DND-41 (cell line): ENCODE data around the gene XCL1.

Source experiments
- ATAC-seq: fragments of 200-7000 bp; cut with Tn5 transposase; 3 replicates; pipeline ENCODE4 v1.9.1; 2021; ENCODE audit warnings: low read depth; ENCODE audit not compliant: insufficient read depth
- DNase-seq: peaks from one replicate; pipeline ENCODE4 v3.0.0-alpha.2; 2020
- H2AFZ ChIP-seq: 2 replicates; pipeline ENCODE4 v1.6.0; 2012; ENCODE audit warnings: low read depth, low read length
- H3K27ac ChIP-seq: 2 replicates; pipeline ENCODE4 v1.5.1; 2012; ENCODE audit warnings: low read length, inconsistent platforms
- H3K27me3 ChIP-seq: fragments of 200-600 bp; sonication (generic); 2 replicates; pipeline ENCODE4 v1.6.0; 2012; ENCODE audit warnings: low read length, mild to moderate bottlenecking, inconsistent platforms; ENCODE audit not compliant: insufficient read depth, poor library complexity
- H3K36me3 ChIP-seq: 2 replicates; pipeline ENCODE4 v1.5.1; 2012; ENCODE audit warnings: low read length, inconsistent platforms; ENCODE audit not compliant: insufficient read depth
- H3K4me1 ChIP-seq: 2 replicates; pipeline ENCODE4 v1.5.1; 2012; ENCODE audit warnings: mild to moderate bottlenecking, low read length; ENCODE audit not compliant: insufficient read depth
- H3K4me2 ChIP-seq: 2 replicates; pipeline ENCODE4 v1.6.0; 2012; ENCODE audit warnings: mild to moderate bottlenecking, moderate library complexity, low read length, inconsistent platforms; ENCODE audit not compliant: insufficient read depth
- H3K4me3 ChIP-seq, 2 experiments: fragments of 200-600 bp in 1 of 2; shearing (Covaris generic) in 1 of 2; 2 replicates each; pipeline ENCODE4 v1.5.1; 2012 to 2016; ENCODE audit warnings: inconsistent platforms in 2 of 2, low read length in 2 of 2, mild to moderate bottlenecking in 2 of 2, low read depth in 1 of 2, moderate library complexity in 1 of 2
- H3K79me2 ChIP-seq: 2 replicates; pipeline ENCODE4 v1.6.0; 2012; ENCODE audit warnings: low read length, inconsistent platforms; ENCODE audit not compliant: insufficient read depth
- H3K9ac ChIP-seq: 2 replicates; pipeline ENCODE4 v1.6.0; 2012; ENCODE audit warnings: low read depth, mild to moderate bottlenecking, inconsistent platforms, low read length, moderate library complexity
- H3K9me3 ChIP-seq: 2 replicates; pipeline ENCODE4 v1.5.1; 2012; ENCODE audit warnings: low read length, moderate library complexity, mild to moderate bottlenecking, inconsistent platforms; ENCODE audit not compliant: insufficient read depth, severe bottlenecking
- H4K20me1 ChIP-seq: 2 replicates; pipeline ENCODE4 v1.6.0; 2012; ENCODE audit warnings: low read length; ENCODE audit not compliant: insufficient read depth
- CTCF ChIP-seq: IDR thresholded peaks from 2 replicates; pipeline ENCODE4 v1.5.1; 2012; ENCODE audit warnings: borderline replicate concordance, low read length, moderate library complexity, mild to moderate bottlenecking; ENCODE audit not compliant: poor library complexity, severe bottlenecking; ENCODE audit errors: extremely low read depth
- EZH2 ChIP-seq: IDR thresholded peaks from 3 replicates; pipeline ENCODE4 v1.6.1; 2012; ENCODE audit warnings: borderline replicate concordance, low read depth, mild to moderate bottlenecking, moderate library complexity, low read length, inconsistent platforms; ENCODE audit not compliant: severe bottlenecking

Gene XCL1

DNA sequence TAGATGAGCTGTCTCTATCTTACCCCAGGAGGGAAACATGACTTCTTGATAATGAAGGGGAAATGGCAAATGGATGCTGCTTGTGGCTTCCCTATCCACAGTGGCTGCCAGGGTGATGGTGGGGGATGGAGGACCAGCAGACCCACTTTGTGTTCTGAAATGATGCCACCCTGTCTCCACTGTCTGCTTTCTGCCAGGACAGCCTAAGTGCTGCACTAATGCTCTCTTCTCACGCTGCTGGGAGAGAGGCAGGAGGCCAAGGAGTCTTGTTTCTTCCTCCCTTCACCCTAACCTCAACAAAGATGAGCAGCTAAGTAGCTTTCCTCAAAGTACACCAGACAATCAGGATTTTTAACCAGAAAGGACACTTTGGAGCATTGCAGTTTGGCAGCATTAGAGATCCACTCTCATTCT is 36.6 kb downstream of the XCL1 start:
- no peak for ATAC-seq
- H3K27me3 ChIP-seq = no peaks in the 10 kb centered on the region
- no peak for TF ChIP-seq EZH2
- TF ChIP-seq CTCF = no peak
- no peak overlapping the region for H3K9ac ChIP-seq
- H3K27ac ChIP-seq = no peak overlapping the region
- no peak for DNase-seq
- H3K4me3 ChIP-seq = no peak overlapping the region
- H3K36me3 ChIP-seq = no peaks in the 10 kb centered on the region
- H3K79me2 ChIP-seq = no peaks in the 10 kb centered on the region
- H2AFZ ChIP-seq = no peak overlapping the region
- no peaks in the 10 kb centered on the region for H4K20me1 ChIP-seq
- H3K4me2 ChIP-seq = no peak overlapping the region
- no peaks in the 10 kb centered on the region for H3K4me1 ChIP-seq
- H3K9me3 ChIP-seq = no peaks in the 10 kb centered on the region

DNA sequence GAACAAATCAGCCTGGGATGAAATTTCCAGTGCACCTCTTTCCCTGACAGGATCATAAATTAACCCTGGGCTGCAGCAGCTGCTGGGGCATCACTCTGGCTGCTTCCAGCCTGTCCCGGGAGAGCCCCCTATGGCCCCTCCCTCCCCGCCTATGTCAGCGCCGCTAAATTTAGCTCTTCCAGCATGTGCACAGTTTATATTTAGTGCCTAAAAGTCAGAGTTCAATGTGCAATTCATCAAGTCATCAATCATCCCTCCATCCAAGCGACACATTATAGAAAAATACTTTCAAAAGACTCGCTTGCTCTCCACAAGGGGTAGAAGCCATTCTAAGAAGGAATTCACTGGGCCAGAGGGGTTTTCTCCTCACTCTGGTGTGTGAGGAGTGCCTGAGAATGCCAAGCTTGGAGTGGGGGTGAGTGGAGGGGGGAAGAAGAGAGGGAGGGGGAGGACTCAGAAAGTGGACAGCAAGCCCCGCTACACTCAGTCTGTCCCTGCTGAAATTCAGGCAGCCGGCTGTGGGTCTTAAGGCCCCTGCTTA is 37.4 kb downstream of the XCL1 start:
- no peaks in the 10 kb centered on the region for H3K79me2 ChIP-seq
- no peaks in the 10 kb centered on the region for H3K9me3 ChIP-seq
- no peak overlapping the region for H2AFZ ChIP-seq
- H3K27me3 ChIP-seq = no peaks in the 10 kb centered on the region
- H3K36me3 ChIP-seq = no peaks in the 10 kb centered on the region
- H3K9ac ChIP-seq = no peak overlapping the region
- no peak for TF ChIP-seq EZH2
- no peak for TF ChIP-seq CTCF
- DNase-seq (no peak), ATAC-seq (no peak)
- H3K4me3 ChIP-seq = no peak overlapping the region
- H4K20me1 ChIP-seq = no peaks in the 10 kb centered on the region
- no peak overlapping the region for H3K4me2 ChIP-seq
- no peak overlapping the region for H3K27ac ChIP-seq
- no peaks in the 10 kb centered on the region for H3K4me1 ChIP-seq

GRCh38 chr1:168614235-168614634 is 37.8 kb downstream of the XCL1 start:
- ATAC-seq (no peak), DNase-seq (no peak)
- H3K9ac ChIP-seq = no peak overlapping the region
- H3K4me3 ChIP-seq = no peak overlapping the region
- no peak overlapping the region for H3K4me2 ChIP-seq
- TF ChIP-seq CTCF (no peak), EZH2 (no peak)
- H3K27me3 ChIP-seq = no peaks in the 10 kb centered on the region
- no peak overlapping the region for H2AFZ ChIP-seq
- no peaks in the 10 kb centered on the region for H3K79me2 ChIP-seq
- no peaks in the 10 kb centered on the region for H3K9me3 ChIP-seq
- H3K36me3 ChIP-seq = no peaks in the 10 kb centered on the region
- no peaks in the 10 kb centered on the region for H4K20me1 ChIP-seq
- H3K4me1 ChIP-seq = no peaks in the 10 kb centered on the region
- no peak overlapping the region for H3K27ac ChIP-seq

DNA sequence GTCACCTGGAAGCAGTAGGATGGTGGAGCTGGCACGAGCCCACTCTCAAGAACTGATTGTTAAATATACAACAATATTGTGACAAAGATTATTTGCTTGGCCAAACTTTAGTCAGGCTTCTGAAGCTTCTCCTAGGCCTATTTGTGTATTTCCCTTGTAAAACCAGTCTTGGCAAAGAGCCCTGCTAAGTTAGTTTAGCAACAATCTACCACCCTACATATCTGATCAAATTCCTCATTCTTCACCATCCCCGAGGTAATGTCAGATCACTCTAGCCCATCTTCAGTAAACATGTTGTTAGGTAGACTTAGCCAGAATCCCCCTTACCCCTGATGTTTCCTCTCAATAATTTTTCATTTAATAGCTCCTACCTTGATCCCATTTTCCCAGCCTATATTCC is 39.6 kb downstream of the XCL1 start:
- no peaks in the 10 kb centered on the region for H3K27me3 ChIP-seq
- H3K36me3 ChIP-seq = no peaks in the 10 kb centered on the region
- H3K4me3 ChIP-seq = no peak overlapping the region
- no peak overlapping the region for H3K4me2 ChIP-seq
- H2AFZ ChIP-seq = no peak overlapping the region
- H3K9ac ChIP-seq = no peak overlapping the region
- H3K79me2 ChIP-seq = no peaks in the 10 kb centered on the region
- H3K9me3 ChIP-seq = no peaks in the 10 kb centered on the region
- DNase-seq = no peak
- ATAC-seq = no peak
- H3K27ac ChIP-seq = no peak overlapping the region
- no peak for TF ChIP-seq CTCF
- no peak for TF ChIP-seq EZH2
- H3K4me1 ChIP-seq = no peaks in the 10 kb centered on the region
- no peaks in the 10 kb centered on the region for H4K20me1 ChIP-seq
